NCI-H146 (cell line): ENCODE results near the gene KRR1.

Source experiments
- DNase-seq: peaks from one replicate; lab custom pipeline; 2025; lab: John Stamatoyannopoulos, UW

The KRR1 gene

GRCh38 chr12:75511116-75512048 lies at the start of gene KRR1:
TSS of gene KRR1 (minus strand) at chr12:75511609. CDS start at chr12:75511597, 12 bp downstream.
- DNase-seq, result peak; percentile 97

DNA sequence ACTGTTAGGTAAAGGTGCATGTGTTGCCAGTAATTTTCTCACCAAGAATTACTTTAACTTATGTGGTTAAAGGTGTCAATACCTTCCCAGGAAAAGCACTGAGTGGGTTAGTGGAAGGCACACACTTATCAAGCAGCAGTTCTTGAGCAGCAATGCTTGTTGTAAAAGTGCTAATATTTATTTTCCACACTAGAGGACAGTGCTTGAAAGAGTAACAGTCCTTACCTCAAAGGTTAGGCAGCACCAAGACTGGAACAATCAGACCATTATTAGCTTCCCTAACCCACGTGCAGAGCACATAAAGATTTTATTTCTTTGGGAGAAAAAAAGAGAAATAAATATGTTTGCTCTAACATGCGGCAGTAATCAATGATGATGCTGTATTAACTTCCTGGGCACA lies 48.8 kb upstream of the KRR1 start:
- peak; percentile 37 for DNase-seq

GRCh38 chr12:75558287-75558686 lies 46.9 kb upstream of the KRR1 start:
- no peak for DNase-seq

GRCh38 chr12:75556311-75556899 lies 45.0 kb upstream of the KRR1 start:
- DNase-seq, result no peak

GRCh38 chr12:75554556-75554880 lies 43.1 kb upstream of the KRR1 start:
- DNase-seq, result no peak

- DNase-seq, result no peak
Observed at GRCh38 chr12:75553836-75554555, 42.6 kb upstream of the KRR1 start.

GRCh38 chr12:75553398-75553797 lies 42.0 kb upstream of the KRR1 start:
- no peak for DNase-seq

- no peak for DNase-seq
Observed at GRCh38 chr12:75551477-75551876, 40.1 kb upstream of the KRR1 start.

GRCh38 chr12:75550401-75551240 lies 39.2 kb upstream of the KRR1 start:
- DNase-seq, result no peak

DNA sequence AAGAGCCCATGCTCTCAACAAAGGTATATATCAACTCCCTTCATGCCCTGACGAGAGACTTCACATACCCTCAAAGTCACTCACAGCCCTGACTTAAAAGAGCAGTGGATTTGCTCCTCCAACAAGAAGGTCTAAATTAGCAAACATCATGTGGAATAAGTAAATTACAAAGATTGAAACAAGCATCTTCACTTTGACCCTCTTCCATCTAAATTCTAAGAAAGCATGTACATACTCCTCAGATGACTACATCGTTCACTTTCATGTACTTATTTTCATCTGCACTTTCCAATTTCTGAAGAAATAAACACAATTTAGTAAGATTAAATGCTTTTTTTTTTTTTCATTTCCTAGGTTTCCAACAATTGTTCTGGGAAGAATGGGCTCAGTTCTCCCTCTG lies 38.6 kb upstream of the KRR1 start:
- no peak for DNase-seq

- DNase-seq, result no peak
Observed at GRCh38 chr12:75548879-75549278, 37.5 kb upstream of the KRR1 start.

DNA sequence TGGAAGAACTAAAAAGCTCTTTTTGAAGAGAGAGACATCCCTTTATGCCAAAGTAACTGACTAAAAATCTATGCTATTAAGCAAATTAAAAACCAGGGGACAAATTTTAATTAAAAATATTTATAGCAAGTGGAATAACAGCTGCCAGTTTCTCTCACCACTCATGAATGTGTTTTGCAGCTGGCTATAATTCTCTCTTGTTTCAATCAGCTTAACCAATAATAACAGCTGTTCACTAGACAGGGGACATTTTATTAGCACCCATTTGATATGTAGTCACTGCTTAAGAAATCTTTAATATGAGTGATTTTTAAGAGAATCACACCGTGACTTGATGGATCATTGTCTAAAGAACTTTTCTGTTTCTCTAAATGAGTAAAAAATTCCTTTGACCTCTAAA lies 34.2 kb upstream of the KRR1 start:
- DNase-seq, result no peak

DNA sequence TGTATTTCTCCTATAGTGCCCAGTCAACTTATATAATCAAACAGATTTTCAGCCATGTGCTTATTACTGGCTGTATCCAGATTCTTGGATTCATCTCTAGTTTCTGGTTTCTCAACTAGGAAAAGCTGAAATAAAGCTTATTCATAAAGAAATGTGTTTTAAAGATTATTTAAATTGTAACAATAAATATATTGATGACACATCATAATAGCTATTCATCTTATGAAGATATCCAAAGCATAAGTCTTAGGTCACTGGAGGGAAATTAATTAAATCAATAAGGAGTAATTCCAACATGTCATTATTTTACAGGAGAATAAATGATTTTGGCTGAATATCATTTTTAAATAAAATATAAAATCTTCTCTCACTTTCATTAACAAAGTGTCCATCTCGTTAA lies 32.1 kb upstream of the KRR1 start:
- no peak for DNase-seq

DNA sequence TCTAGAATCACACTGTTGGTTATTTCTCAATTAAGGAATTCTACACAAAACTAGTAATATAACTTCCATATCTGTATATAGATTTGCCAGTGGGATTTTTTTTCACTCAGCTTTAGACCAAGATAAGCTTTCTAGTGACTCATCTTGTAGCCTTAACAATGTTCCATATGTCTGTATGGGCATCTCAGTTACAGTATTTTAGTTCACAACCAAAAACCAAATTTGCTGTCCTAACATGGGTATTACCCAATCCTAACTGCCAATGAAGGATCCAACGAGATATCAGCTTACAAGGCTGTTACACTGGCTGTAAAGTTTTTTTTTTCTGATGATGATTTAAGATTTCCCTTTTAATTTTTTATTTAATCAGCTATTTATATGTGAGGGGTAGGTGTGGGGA lies 31.5 kb upstream of the KRR1 start:
- no peak for DNase-seq

DNA sequence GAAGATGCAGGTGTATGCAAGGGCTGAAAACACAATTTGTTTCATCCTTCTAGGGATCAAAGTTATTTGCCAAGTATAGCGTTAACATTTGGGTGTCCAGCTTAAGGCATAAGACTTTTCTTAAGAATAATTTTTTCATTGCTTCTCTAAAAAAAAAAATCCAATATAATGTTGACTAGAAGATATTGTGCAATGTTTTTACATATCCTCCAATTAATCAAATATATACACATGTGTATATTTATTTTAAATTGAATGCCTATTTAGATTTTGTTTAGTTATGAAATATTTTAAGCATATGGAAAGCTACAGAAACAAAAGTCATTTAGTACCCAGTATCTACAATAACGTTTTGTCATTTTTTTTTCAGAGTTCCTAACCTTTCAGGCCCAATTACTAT lies 28.5 kb upstream of the KRR1 start:
- no peak for DNase-seq

- no peak for DNase-seq
Observed at GRCh38 chr12:75533239-75533638, 21.8 kb upstream of the KRR1 start.

DNA sequence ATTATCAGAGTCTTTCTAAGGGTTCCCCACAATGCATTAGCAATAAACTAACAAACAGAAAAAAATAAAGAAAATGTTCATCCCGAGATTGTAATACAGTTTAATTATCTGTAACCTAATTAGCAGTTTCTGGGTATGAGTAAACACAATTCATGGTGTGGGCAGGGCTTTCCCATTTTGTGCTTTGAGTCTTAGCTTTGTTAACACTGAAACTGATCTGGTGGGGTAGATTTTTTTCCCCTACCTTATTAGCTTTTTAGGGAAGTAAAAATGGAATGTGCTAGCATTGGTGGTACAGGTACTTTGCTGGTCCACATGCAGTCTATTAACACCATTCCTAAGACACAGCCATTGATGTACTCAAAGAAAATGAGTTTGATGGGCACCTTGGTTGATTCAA lies 18.4 kb upstream of the KRR1 start:
- DNase-seq, result no peak

- DNase-seq, result no peak
Observed at GRCh38 chr12:75529316-75529715, 17.9 kb upstream of the KRR1 start.

- DNase-seq, result no peak
Observed at GRCh38 chr12:75528692-75529091, 17.3 kb upstream of the KRR1 start.

GRCh38 chr12:75528272-75528671 lies 16.9 kb upstream of the KRR1 start:
- no peak for DNase-seq

GRCh38 chr12:75526655-75527511 lies 15.5 kb upstream of the KRR1 start:
- peak; percentile 66 for DNase-seq
